ENCODE measurements around the gene RGL1.

GRCh38 chr1:183931646-183932271 is 126.8 kb downstream of the RGL1 start:
- TF ChIP-seq POLR2A (IDR thresholded peaks at IDR 0.05; ENCODE audit: low read depth, low read length) (no peak), POLR2AphosphoS5 (IDR thresholded peaks at IDR 0.05; ENCODE audit: low read depth, low read length) (no peak), TAF1 (IDR thresholded peaks at IDR 0.05; ENCODE audit: borderline replicate concordance, low read depth, low read length) (no peak)
